GM20000 (cell line): ENCODE data around the gene COL18A1.

Experiments
- DNase-seq: peaks from one replicate; pipeline ENCODE4 v3.0.0; 2012; ENCODE audit warnings: low spot score
- TF ChIP-seq, protein P1 (sequence below): IDR thresholded peaks from 2 replicates; pipeline ENCODE4 v1.5.1; 2012; ENCODE audit warnings: mild to moderate bottlenecking, control low read depth; ENCODE audit errors: extremely low read depth, missing control alignments

The COL18A1 gene

GRCh38 chr21:45452696-45453307, 47.8 kb downstream of the COL18A1 start:
- TF ChIP-seq, protein P1, sequence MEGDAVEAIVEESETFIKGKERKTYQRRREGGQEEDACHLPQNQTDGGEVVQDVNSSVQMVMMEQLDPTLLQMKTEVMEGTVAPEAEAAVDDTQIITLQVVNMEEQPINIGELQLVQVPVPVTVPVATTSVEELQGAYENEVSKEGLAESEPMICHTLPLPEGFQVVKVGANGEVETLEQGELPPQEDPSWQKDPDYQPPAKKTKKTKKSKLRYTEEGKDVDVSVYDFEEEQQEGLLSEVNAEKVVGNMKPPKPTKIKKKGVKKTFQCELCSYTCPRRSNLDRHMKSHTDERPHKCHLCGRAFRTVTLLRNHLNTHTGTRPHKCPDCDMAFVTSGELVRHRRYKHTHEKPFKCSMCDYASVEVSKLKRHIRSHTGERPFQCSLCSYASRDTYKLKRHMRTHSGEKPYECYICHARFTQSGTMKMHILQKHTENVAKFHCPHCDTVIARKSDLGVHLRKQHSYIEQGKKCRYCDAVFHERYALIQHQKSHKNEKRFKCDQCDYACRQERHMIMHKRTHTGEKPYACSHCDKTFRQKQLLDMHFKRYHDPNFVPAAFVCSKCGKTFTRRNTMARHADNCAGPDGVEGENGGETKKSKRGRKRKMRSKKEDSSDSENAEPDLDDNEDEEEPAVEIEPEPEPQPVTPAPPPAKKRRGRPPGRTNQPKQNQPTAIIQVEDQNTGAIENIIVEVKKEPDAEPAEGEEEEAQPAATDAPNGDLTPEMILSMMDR: no peak
- DNase-seq: no peak

- TF ChIP-seq, protein P1: no peak
- no peak for DNase-seq
These were observed 48.5 kb downstream of the COL18A1 start for GRCh38 chr21:45453308-45453950.

- TF ChIP-seq, protein P1: no peak
- no peak for DNase-seq
These were observed 49.3 kb downstream of the COL18A1 start for GRCh38 chr21:45454060-45454925.

DNA sequence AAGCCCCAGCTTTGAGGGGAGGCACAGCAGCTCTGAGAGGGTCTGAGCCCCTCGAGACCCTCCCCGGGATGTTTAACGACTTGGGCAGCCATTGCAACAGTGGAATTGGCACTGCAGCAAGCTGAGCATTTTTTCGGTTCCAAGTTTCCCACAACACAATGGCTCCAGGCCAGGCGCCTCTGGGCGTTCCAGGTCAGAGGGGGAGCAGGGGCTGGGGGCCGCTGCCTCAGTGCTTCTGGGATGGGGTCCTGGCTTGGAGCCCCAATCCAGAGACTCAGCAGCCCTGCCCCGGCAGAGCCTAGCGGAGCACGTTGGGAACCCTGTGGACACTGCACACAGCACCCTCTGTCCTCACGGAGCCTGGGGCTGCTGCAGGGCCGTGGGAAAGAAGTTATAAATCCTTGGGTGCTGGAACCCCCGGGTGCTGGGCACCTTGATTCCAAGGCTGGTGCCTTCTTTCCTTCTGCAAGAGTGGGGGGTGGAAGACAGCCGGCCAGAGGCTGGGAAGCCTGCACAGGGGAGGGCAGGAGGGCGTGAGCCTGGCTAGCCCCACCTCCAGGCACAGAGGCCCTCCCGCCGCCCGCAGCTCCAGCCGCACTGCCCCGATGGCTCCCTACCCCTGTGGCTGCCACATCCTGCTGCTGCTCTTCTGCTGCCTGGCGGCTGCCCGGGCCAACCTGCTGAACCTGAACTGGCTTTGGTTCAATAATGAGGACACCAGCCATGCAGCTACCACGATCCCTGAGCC, 50.1 kb downstream of the COL18A1 start:
- TF ChIP-seq, protein P1: no peak
- no peak for DNase-seq

DNA sequence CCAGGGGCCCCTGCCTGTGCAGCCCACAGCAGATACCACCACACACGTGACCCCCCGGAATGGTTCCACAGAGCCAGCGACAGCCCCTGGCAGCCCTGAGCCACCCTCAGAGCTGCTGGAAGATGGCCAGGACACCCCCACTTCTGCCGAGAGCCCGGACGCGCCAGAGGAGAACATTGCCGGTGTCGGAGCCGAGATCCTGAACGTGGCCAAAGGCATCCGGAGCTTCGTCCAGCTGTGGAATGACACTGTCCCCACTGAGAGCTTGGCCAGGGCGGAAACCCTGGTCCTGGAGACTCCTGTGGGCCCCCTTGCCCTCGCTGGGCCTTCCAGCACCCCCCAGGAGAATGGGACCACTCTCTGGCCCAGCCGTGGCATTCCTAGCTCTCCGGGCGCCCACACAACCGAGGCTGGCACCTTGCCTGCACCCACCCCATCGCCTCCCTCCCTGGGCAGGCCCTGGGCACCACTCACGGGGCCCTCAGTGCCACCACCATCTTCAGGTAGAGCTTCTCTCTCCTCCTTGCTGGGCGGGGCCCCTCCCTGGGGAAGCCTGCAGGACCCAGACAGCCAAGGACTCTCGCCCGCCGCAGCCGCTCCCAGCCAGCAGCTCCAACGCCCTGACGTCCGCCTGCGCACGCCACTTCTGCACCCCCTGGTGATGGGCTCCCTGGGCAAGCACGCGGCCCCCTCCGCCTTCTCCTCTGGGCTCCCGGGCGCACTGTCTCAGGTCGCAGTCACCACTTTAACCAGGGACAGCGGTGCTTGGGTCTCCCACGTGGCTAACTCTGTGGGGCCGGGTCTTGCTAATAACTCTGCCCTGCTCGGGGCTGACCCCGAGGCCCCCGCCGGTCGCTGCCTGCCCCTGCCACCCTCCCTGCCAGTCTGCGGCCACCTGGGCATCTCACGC, 51.0 kb downstream of the COL18A1 start:
- TF ChIP-seq, protein P1: no peak
- no peak for DNase-seq

DNA sequence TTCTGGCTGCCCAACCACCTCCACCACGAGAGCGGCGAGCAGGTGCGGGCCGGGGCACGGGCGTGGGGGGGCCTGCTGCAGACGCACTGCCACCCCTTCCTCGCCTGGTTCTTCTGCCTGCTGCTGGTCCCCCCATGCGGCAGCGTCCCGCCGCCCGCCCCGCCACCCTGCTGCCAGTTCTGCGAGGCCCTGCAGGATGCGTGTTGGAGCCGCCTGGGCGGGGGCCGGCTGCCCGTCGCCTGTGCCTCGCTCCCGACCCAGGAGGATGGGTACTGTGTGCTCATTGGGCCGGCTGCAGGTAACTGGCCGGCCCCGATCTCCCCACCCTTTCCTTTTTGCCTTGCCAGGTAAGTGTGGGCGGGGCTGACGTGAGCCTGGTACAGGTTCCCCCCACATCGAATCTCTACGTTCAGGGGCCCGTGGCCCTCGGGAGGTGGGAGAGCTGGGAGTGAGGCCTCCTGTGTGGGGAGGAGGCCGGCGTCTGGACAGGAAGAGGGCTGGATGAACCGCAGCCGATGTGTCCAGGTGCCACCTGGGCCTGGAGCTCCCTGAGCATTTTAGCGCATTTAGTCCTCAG, 51.7 kb downstream of the COL18A1 start:
- TF ChIP-seq, protein P1: no peak
- DNase-seq: no peak
